Activated T-cell treated with anti-CD3 and anti-CD28 coated beads, Interleukin-2, amount 50 U/mL, for 24 hours (primary cell): ENCODE results near the gene GALNTL6.
"Not testable (repeated sequence)": the region's sequence is repeated elsewhere in the genome, so short reads cannot be mapped to it uniquely, and the experiment has no call there.

Source experiments
- DNase-seq: peaks from one replicate; pipeline ENCODE4 v3.0.0-alpha.2; 2020
- H3K27ac Mint-ChIP-seq: 2 replicates; pipeline ENCODE4 v1.8.0; 2020; ENCODE audit warnings: mild to moderate bottlenecking, mixed read lengths
- H3K27me3 Mint-ChIP-seq: 2 replicates; pipeline ENCODE4 v1.8.0; 2020; ENCODE audit warnings: mixed read lengths
- H3K36me3 Mint-ChIP-seq: 2 replicates; pipeline ENCODE4 v1.8.0; 2020; ENCODE audit warnings: low read depth, mixed read lengths
- H3K4me1 Mint-ChIP-seq: 2 replicates; pipeline ENCODE4 v1.8.0; 2020; ENCODE audit warnings: low read depth, mixed read lengths
- H3K4me3 Mint-ChIP-seq: 2 replicates; pipeline ENCODE4 v1.8.0; 2020; ENCODE audit warnings: mild to moderate bottlenecking, moderate library complexity, mixed read lengths
- H3K9me3 Mint-ChIP-seq: 2 replicates; pipeline ENCODE4 v1.8.0; 2020; ENCODE audit warnings: mixed read lengths

The GALNTL6 gene

DNA sequence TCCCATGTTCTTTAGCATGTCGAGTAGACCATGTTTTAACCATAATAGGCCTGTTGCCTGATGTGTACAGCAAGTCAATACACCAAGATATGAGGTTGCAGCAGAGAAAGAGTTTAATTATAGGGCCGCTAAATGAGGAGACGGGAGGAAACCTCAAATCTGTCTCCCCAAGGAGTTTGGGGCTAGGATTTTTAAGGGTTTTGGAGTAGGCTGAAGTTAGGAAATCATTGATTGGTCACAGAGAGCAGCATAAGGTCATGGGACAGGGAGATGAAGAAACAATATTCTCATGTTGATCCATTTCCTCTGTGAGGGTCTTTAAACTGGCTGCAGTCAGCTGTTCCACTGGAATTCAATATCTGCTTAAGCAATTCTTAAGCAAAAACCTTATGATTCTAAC lies 1195.2 kb downstream of the GALNTL6 start:
- Mint-ChIP-seq H3K4me3 (no peak overlapping the region), H3K27ac (no peak overlapping the region), H3K36me3 (no peaks in the 10 kb centered on the region), H3K9me3 (no peaks in the 10 kb centered on the region), H3K4me1 (no peaks in the 10 kb centered on the region), H3K27me3 (no peaks in the 10 kb centered on the region)
- DNase-seq, result no peak

DNA sequence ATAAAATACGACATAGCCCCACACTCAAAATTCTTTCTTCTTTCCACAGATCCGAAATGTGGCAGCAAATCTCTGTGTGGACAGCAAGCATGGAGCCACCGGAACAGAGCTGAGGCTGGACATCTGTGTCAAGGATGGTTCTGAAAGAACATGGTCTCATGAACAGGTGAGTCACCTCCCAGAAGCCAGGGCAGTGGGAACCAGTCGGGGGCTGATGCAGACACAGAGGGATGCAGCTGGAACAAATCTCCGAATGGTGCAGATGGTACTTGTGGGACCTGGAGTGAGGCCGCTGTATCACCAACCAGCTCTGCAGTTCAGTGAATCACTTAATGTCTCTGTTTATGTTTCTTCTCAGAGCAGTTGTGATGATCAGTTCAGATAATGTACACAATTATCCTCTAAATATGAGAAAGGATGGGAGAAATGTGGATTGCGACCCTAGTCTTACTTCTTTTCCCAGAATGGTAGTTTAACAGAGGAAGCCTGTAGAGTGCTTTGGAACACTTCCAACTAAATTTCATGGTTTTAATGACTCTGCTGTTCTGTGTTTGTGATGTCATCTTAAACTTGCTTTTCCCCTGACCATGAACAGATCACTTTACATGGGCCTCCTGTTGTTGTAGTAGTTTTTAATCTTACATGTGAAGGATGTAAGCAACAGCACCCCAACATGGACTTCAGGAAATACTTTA lies 1196.1 kb downstream of the GALNTL6 start:
- Mint-ChIP-seq H3K4me3 (no peak overlapping the region), H3K4me1 (no peaks in the 10 kb centered on the region), H3K27me3 (no peaks in the 10 kb centered on the region), H3K36me3 (no peaks in the 10 kb centered on the region), H3K27ac (no peak overlapping the region), H3K9me3 (no peaks in the 10 kb centered on the region)
- DNase-seq, result no peak

- H3K27ac Mint-ChIP-seq, result no peak overlapping the region
- H3K27me3 Mint-ChIP-seq, result no peaks in the 10 kb centered on the region
- no peaks in the 10 kb centered on the region for H3K4me1 Mint-ChIP-seq
- DNase-seq, result no peak
- no peaks in the 10 kb centered on the region for H3K36me3 Mint-ChIP-seq
- H3K4me3 Mint-ChIP-seq, result no peak overlapping the region
- no peaks in the 10 kb centered on the region for H3K9me3 Mint-ChIP-seq
These were observed 1199.4 kb downstream of the GALNTL6 start for GRCh38 chr4:173012608-173013007.

- peak; percentile 44 for DNase-seq
- Mint-ChIP-seq H3K4me1 (no peaks in the 10 kb centered on the region), H3K9me3 (no peaks in the 10 kb centered on the region), H3K27ac (no peak overlapping the region), H3K36me3 (no peaks in the 10 kb centered on the region), H3K27me3 (no peaks in the 10 kb centered on the region), H3K4me3 (no peak overlapping the region)
These were observed 1200.2 kb downstream of the GALNTL6 start for GRCh38 chr4:173013232-173013930.

- no peaks in the 10 kb centered on the region for H3K27me3 Mint-ChIP-seq
- no peaks in the 10 kb centered on the region for H3K9me3 Mint-ChIP-seq
- H3K27ac Mint-ChIP-seq, result no peak overlapping the region
- H3K4me1 Mint-ChIP-seq, result no peaks in the 10 kb centered on the region
- H3K36me3 Mint-ChIP-seq, result no peaks in the 10 kb centered on the region
- no peak overlapping the region for H3K4me3 Mint-ChIP-seq
- DNase-seq, result no peak
These were observed 1200.9 kb downstream of the GALNTL6 start for GRCh38 chr4:173014113-173014558.

DNA sequence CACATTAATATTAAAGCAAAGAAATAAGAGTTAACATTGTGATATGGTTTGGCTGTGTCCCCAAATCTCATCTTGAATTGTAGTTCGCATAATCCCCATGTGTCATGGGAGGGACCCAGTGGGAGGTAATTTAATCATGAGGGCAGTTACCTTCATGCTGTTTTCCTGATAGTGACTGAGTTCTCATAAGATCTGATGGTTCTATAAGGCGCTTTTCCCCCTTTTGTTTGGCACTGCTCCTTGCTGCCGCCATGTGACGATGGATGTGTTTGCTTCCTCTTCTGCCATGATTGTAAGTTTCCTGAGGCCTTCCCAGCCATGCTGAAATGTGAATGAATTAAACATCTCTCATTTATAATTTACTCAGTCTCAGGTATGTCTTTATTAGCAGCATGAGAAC lies 1201.6 kb downstream of the GALNTL6 start:
- no peak overlapping the region for H3K27ac Mint-ChIP-seq
- H3K9me3 Mint-ChIP-seq, result no peaks in the 10 kb centered on the region
- H3K4me1 Mint-ChIP-seq, result no peaks in the 10 kb centered on the region

DNA sequence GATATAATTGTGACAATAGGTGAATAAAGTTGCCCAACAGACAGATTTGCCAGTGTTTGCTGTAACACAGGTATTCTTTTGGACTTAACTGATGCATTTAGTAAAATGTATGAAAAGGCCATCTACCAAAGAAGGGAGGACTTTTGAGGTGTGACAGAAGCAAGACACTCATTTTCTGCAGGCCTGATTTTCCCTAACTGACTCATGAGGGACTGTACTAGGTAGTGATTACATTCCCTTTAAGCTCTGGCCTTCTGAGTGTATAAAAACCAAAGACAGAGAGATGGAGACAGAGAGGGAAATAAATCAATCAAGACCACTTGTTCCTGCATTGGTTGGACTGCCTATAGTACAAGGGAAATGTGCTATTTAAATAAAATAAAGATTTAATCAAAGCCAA lies 1204.6 kb downstream of the GALNTL6 start:
- Mint-ChIP-seq H3K4me1 (no peaks in the 10 kb centered on the region), H3K9me3 (no peaks in the 10 kb centered on the region)

More for the DNA sequence above, 1201.6 kb downstream of the GALNTL6 start:
- no peak for DNase-seq
- Mint-ChIP-seq H3K36me3 (no peaks in the 10 kb centered on the region), H3K4me3 (no peak overlapping the region), H3K27me3 (no peaks in the 10 kb centered on the region)

GRCh38 chr4:173018446-173018845 lies 1205.2 kb downstream of the GALNTL6 start:
- Mint-ChIP-seq H3K4me1 (no peaks in the 10 kb centered on the region), H3K27me3 (no peaks in the 10 kb centered on the region), H3K36me3 (no peaks in the 10 kb centered on the region), H3K4me3 (no peak overlapping the region), H3K9me3 (no peaks in the 10 kb centered on the region), H3K27ac (no peak overlapping the region)
- no peak for DNase-seq

More for the DNA sequence above, 1204.6 kb downstream of the GALNTL6 start:
- Mint-ChIP-seq H3K4me3 (no peak overlapping the region), H3K27ac (no peak overlapping the region), H3K27me3 (no peaks in the 10 kb centered on the region), H3K36me3 (no peaks in the 10 kb centered on the region)
- DNase-seq, result no peak

DNA sequence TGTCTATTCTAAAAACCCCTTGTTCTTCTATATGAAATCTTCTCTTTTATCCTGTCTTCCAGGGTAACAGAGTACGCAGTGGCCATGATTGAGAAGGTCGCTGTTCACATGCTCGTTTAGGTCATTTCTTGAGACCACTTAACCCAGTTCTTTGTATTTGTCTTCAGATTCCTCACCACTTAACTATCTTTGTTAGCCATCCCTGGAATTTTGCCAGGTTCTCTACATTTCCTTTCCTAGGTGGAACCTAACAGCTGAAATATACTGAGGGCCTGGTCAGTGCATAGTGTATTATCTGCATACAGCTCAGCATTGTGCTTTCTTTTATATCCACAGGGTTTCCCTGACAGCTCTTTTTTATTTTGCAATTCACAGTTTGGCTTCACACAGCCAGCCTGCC lies 1206.5 kb downstream of the GALNTL6 start:
- no peak overlapping the region for H3K27ac Mint-ChIP-seq
- H3K4me1 Mint-ChIP-seq, result no peaks in the 10 kb centered on the region
- H3K9me3 Mint-ChIP-seq, result no peaks in the 10 kb centered on the region
- no peaks in the 10 kb centered on the region for H3K36me3 Mint-ChIP-seq
- no peak for DNase-seq
- no peaks in the 10 kb centered on the region for H3K27me3 Mint-ChIP-seq
- H3K4me3 Mint-ChIP-seq, result no peak overlapping the region

GRCh38 chr4:173021746-173022573 lies 1208.8 kb downstream of the GALNTL6 start:
- not testable (repeated sequence) for DNase-seq, H3K27ac Mint-ChIP-seq, H3K36me3 Mint-ChIP-seq, H3K9me3 Mint-ChIP-seq, H3K4me3 Mint-ChIP-seq, H3K4me1 Mint-ChIP-seq, H3K27me3 Mint-ChIP-seq

DNA sequence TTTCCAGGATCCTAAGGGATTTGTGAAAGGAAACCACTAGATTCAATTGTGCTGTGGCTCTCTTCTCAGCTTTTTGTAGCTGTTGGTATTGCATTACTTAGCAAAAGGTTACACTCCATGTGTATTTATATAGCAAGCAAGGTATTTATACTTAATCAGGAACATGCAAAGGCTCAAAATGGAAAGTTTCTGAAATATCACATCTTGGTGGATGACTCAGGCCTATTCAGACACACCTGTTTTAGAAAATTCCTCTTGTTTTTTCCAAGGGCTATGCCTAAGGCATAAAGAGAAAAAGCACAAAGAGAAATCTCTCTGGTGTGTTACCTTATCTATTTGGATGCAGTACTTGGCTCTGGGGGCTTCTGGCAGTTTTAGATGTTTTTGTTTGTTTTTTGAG lies 1211.0 kb downstream of the GALNTL6 start:
- no peak for DNase-seq
- Mint-ChIP-seq H3K36me3 (no peaks in the 10 kb centered on the region), H3K4me1 (no peaks in the 10 kb centered on the region), H3K4me3 (no peak overlapping the region), H3K27ac (no peak overlapping the region), H3K9me3 (no peaks in the 10 kb centered on the region), H3K27me3 (no peaks in the 10 kb centered on the region)

DNA sequence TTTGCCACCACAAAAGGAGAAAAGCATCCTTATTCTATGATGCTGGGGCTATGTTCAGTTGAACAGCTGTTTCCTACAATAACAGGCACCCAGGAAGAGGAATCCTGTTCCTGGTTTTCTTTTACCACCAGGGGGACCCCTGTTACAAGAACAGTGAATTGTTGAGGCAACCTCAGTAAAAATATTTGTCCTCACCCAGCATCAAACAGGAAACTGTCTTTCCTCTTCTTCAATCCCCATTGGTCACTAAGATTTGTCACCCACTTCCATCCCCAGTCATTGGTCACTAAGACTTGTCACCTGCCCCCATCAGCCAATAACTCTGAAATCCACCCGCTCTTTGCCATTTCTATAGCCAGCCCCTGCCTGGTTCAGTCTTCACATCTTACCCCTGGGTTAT lies 1211.9 kb downstream of the GALNTL6 start:
- Mint-ChIP-seq H3K36me3 (no peaks in the 10 kb centered on the region), H3K27ac (no peak overlapping the region), H3K9me3 (no peaks in the 10 kb centered on the region), H3K27me3 (no peaks in the 10 kb centered on the region), H3K4me1 (no peaks in the 10 kb centered on the region), H3K4me3 (no peak overlapping the region)
- no peak for DNase-seq

DNA sequence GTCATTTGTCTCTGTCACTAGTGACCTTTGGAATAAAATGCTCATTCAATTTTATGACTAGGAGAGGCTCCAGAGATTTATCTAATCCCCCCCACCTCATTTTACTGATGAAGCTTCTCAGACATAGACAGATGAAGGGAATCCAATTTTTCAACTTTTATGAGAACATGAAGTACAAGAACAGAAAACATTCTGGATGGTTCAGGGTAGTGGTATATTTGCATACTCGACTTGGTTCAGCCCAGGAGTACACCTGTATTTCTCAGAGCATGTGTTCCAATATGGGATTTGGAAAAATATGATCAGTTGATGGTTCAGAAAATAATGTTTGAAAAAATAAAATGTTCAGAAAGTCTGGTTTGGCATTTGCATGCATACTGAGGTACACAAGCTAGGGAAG lies 1224.0 kb downstream of the GALNTL6 start:
- no peaks in the 10 kb centered on the region for H3K9me3 Mint-ChIP-seq
- H3K27me3 Mint-ChIP-seq, result peaks cover 12% of the 10 kb centered on the region
- no peak overlapping the region for H3K27ac Mint-ChIP-seq
- no peaks in the 10 kb centered on the region for H3K4me1 Mint-ChIP-seq
- no peaks in the 10 kb centered on the region for H3K36me3 Mint-ChIP-seq
- DNase-seq, result no peak
- no peak overlapping the region for H3K4me3 Mint-ChIP-seq

GRCh38 chr4:173038192-173038896 lies 1225.1 kb downstream of the GALNTL6 start:
- no peak overlapping the region for H3K4me3 Mint-ChIP-seq
- H3K27ac Mint-ChIP-seq, result no peak overlapping the region
- DNase-seq, result no peak
- H3K27me3 Mint-ChIP-seq, result peaks cover 22% of the 10 kb centered on the region
- no peaks in the 10 kb centered on the region for H3K9me3 Mint-ChIP-seq
- H3K36me3 Mint-ChIP-seq, result no peaks in the 10 kb centered on the region
- no peaks in the 10 kb centered on the region for H3K4me1 Mint-ChIP-seq
